Measurements from ENCODE around the gene SLC6A11. TPM values are rescaled to one million over a fixed set of nuclear protein-coding genes. Genes with fewer than 3 reads are reported as not detected.
A peak's percentile ranks its signal among the peaks of the same experiment; 100 is the strongest.

SLC6A11 gene
- total RNA-seq, 4 donors from 2014 or later: 0.21 to 1.4 TPM; not detected in 2

GRCh38 chr3:10951295-10951926 lies 135.4 kb downstream of the SLC6A11 start:
- Histone ChIP-seq H3K27ac (no peak overlapping the region), H3K36me3 (no peaks in the 10 kb centered on the region), H3K4me1 (no peaks in the 10 kb centered on the region), H3K27me3 (no peaks in the 10 kb centered on the region), H3K9me3 (no peaks in the 10 kb centered on the region), H3K4me3 (no peak overlapping the region)
- intact Hi-C loops (cut with DNase I; ENCODE audit: low total_unique reads): no loop called here
- no peak for TF ChIP-seq POLR2A (IDR thresholded peaks at IDR 0.05)
- TF ChIP-seq, protein P1, sequence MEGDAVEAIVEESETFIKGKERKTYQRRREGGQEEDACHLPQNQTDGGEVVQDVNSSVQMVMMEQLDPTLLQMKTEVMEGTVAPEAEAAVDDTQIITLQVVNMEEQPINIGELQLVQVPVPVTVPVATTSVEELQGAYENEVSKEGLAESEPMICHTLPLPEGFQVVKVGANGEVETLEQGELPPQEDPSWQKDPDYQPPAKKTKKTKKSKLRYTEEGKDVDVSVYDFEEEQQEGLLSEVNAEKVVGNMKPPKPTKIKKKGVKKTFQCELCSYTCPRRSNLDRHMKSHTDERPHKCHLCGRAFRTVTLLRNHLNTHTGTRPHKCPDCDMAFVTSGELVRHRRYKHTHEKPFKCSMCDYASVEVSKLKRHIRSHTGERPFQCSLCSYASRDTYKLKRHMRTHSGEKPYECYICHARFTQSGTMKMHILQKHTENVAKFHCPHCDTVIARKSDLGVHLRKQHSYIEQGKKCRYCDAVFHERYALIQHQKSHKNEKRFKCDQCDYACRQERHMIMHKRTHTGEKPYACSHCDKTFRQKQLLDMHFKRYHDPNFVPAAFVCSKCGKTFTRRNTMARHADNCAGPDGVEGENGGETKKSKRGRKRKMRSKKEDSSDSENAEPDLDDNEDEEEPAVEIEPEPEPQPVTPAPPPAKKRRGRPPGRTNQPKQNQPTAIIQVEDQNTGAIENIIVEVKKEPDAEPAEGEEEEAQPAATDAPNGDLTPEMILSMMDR (IDR thresholded peaks at IDR 0.05): no peak
- DNase-seq: no peak

DNA sequence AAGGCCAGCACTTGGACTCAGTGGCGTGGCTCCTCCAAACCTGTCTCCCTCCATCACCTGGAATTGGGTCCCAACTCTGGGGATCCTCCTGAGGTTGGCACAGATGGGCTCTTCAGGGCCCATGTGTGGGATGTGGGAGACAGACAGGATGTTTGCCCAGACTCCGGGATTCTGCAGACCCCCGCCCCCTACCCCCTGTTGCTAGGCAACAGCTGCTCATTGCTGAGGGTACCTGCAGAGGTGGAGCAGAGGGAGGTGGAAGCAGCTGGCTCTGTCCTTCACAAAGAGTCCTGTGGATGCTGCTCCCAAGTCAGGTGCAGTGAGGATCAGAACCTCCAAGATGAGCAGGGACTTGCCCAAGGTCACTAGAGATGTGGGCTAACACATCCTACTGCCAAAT lies 136.5 kb downstream of the SLC6A11 start:
- no peaks in the 10 kb centered on the region for H3K9me3 ChIP-seq
- no peak for TF ChIP-seq POLR2A (IDR thresholded peaks at IDR 0.05)
- TF ChIP-seq, protein P1 (IDR thresholded peaks at IDR 0.05): no peak
- H3K36me3 ChIP-seq: no peaks in the 10 kb centered on the region
- H3K27me3 ChIP-seq: no peaks in the 10 kb centered on the region
- H3K27ac ChIP-seq: no peak overlapping the region
- H3K4me1 ChIP-seq: no peaks in the 10 kb centered on the region
- no peak overlapping the region for H3K4me3 ChIP-seq
- intact Hi-C loops (cut with DNase I; ENCODE audit: low total_unique reads): no loop called here
- no peak for DNase-seq

DNA sequence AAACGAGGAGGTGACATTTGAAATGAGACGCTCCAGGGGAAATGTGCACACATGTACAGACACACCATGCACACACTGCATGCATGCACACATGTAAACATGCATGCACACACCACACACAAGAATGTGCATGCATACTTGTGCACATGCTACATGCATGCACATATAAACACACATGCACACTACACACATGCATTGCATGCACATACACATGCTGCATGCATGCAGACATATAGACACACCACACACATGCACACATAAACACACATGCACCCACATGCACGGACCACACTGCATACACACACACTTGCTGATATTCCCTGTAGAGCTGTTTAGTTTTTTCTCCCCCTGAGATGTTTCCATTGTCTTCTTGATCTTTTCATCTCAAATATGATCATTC lies 138.7 kb downstream of the SLC6A11 start:
- no peaks in the 10 kb centered on the region for H3K4me1 ChIP-seq
- H3K4me3 ChIP-seq: no peak overlapping the region
- intact Hi-C loops (cut with DNase I; ENCODE audit: low total_unique reads): no loop called here
- H3K9me3 ChIP-seq: no peaks in the 10 kb centered on the region
- H3K27me3 ChIP-seq: no peaks in the 10 kb centered on the region
- H3K27ac ChIP-seq: no peak overlapping the region
- no peak for TF ChIP-seq POLR2A (IDR thresholded peaks at IDR 0.05)
- TF ChIP-seq, protein P1 (IDR thresholded peaks at IDR 0.05): no peak
- no peak for DNase-seq
- no peaks in the 10 kb centered on the region for H3K36me3 ChIP-seq

GRCh38 chr3:10955711-10956453 lies 139.9 kb downstream of the SLC6A11 start:
- Histone ChIP-seq H3K4me1 (no peaks in the 10 kb centered on the region), H3K36me3 (no peaks in the 10 kb centered on the region), H3K4me3 (no peak overlapping the region), H3K9me3 (no peaks in the 10 kb centered on the region), H3K27ac (peak overlapping the region; percentile 49), H3K27me3 (no peaks in the 10 kb centered on the region)
- TF ChIP-seq, protein P1 (IDR thresholded peaks at IDR 0.05): no peak
- no peak for TF ChIP-seq POLR2A (IDR thresholded peaks at IDR 0.05)
- intact Hi-C loops (cut with DNase I; ENCODE audit: low total_unique reads): no loop called here
- DNase-seq: peak in 1 of 2 donors; percentile 32

DNA sequence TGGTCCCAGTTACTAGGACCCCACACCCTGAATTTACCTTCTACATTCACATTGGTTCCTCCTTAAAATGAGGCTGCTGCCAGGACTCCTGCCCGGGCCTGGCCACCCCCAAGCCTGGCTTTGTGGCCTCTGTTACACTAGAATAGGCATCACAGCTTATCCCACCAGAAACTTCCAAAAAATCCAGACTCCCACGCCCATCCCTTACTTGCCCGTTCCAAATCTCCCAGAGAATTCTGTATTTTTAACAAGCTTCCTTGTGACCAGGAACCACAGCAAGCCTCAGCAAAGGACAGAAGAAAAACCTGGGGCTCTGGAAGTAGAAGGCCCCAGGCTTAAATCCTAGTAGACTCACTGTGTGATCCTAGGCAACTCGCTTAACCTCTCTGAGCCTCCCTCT lies 140.5 kb downstream of the SLC6A11 start:
- intact Hi-C loops (cut with DNase I; ENCODE audit: low total_unique reads): no loop called here
- DNase-seq: no peak

More for the DNA sequence above, 140.5 kb downstream of the SLC6A11 start:
- Histone ChIP-seq H3K4me1 (no peaks in the 10 kb centered on the region), H3K4me3 (no peak overlapping the region), H3K27ac (peak overlapping the region; percentile 49), H3K9me3 (no peaks in the 10 kb centered on the region), H3K36me3 (no peaks in the 10 kb centered on the region), H3K27me3 (no peaks in the 10 kb centered on the region)
- no peak for TF ChIP-seq POLR2A (IDR thresholded peaks at IDR 0.05)
- TF ChIP-seq, protein P1 (IDR thresholded peaks at IDR 0.05): no peak

Measured in uterus (tissue), 4 donors.